GM23338 (cell line): Measurements from ENCODE around the gene ELOVL7. TPM values are rescaled to one million over a fixed set of nuclear protein-coding genes. Genes with fewer than 3 reads are reported as not detected.

Experiments
- ATAC-seq: fragments of 200-7000 bp; cut with Tn5 transposase; 3 replicates; pipeline ENCODE4 v1.9.1; 2020
- DNase-seq: peaks from one replicate; pipeline ENCODE4 v3.0.0-alpha.2; 2015; ENCODE audit warnings: low spot score
- H2AFZ ChIP-seq: fragments of 200-600 bp; sonication (generic); 2 replicates; pipeline ENCODE4 v1.8.0; 2016; ENCODE audit warnings: antibody characterized with exemption, mild to moderate bottlenecking, moderate library complexity
- H3F3A ChIP-seq: fragments of 200-600 bp; sonication (generic); replicated peaks from 2 replicates; pipeline ENCODE4 v1.8.0; 2017; ENCODE audit warnings: antibody characterized with exemption, mixed run types, low read depth
- H3K27ac ChIP-seq: fragments of 200-600 bp; sonication (generic); 2 replicates; pipeline ENCODE4 v1.6.1; 2016; ENCODE audit warnings: low read depth
- H3K27me3 ChIP-seq: fragments of 200-600 bp; sonication (generic); 2 replicates; pipeline ENCODE4 v1.8.0; 2016; ENCODE audit warnings: mild to moderate bottlenecking, mixed run types, moderate library complexity; ENCODE audit not compliant: insufficient read depth
- H3K36me3 ChIP-seq: fragments of 200-600 bp; sonication (generic); 2 replicates; pipeline ENCODE4 v1.8.0; 2016; ENCODE audit warnings: mild to moderate bottlenecking; ENCODE audit not compliant: insufficient read depth
- H3K4me1 ChIP-seq: fragments of 200-600 bp; sonication (generic); 2 replicates; pipeline ENCODE4 v1.8.0; 2016; ENCODE audit warnings: mild to moderate bottlenecking, moderate library complexity; ENCODE audit not compliant: insufficient read depth
- H3K4me2 ChIP-seq: fragments of 200-600 bp; sonication (generic); 2 replicates; pipeline ENCODE4 v1.7.1; 2017; ENCODE audit warnings: mixed run types
- H3K4me3 ChIP-seq: fragments of 200-600 bp; sonication (generic); 2 replicates; pipeline ENCODE4 v1.6.1; 2016; ENCODE audit warnings: mixed run types
- H3K79me2 ChIP-seq: fragments of 200-600 bp; sonication (generic); replicated peaks from 2 replicates; pipeline ENCODE4 v1.8.0; 2017; ENCODE audit warnings: mild to moderate bottlenecking; ENCODE audit not compliant: insufficient read depth
- H3K9me2 ChIP-seq: fragments of 200-600 bp; sonication (generic); 2 replicates; pipeline ENCODE4 v1.8.0; 2017; ENCODE audit not compliant: insufficient read depth
- H4K20me1 ChIP-seq: fragments of 200-600 bp; sonication (generic); replicated peaks from 2 replicates; pipeline ENCODE4 v1.8.0; 2017; ENCODE audit warnings: mild to moderate bottlenecking; ENCODE audit not compliant: insufficient read depth
- H3K27ac Mint-ChIP-seq: 2 replicates; pipeline ENCODE4 v1.8.0; 2020; ENCODE audit warnings: inconsistent platforms, mild to moderate bottlenecking, moderate library complexity, mixed read lengths
- H3K27me3 Mint-ChIP-seq: 3 replicates; pipeline ENCODE4 v1.8.0; 2022; ENCODE audit warnings: low read depth, mild to moderate bottlenecking, moderate library complexity, mixed read lengths, inconsistent platforms; ENCODE audit not compliant: insufficient read depth, poor library complexity
- H3K36me3 Mint-ChIP-seq: 3 replicates; pipeline ENCODE4 v1.8.0; 2021; ENCODE audit warnings: low read depth, mild to moderate bottlenecking, inconsistent platforms, moderate library complexity, mixed read lengths
- H3K4me1 Mint-ChIP-seq: 3 replicates; pipeline ENCODE4 v1.8.0; 2020; ENCODE audit warnings: mild to moderate bottlenecking, inconsistent platforms, mixed read lengths
- H3K4me3 Mint-ChIP-seq: 3 replicates; pipeline ENCODE4 v1.8.0; 2021; ENCODE audit warnings: moderate library complexity, mild to moderate bottlenecking, inconsistent platforms, mixed read lengths
- H3K9me3 Mint-ChIP-seq: 3 replicates; pipeline ENCODE4 v1.8.0; 2020; ENCODE audit warnings: moderate library complexity, mild to moderate bottlenecking, inconsistent platforms, mixed read lengths
- CTCF ChIP-seq, 2 experiments: fragments of 200-600 bp in 1 of 2; sonication (generic) in 1 of 2; conservative IDR thresholded peaks; 2 replicates each; pipeline versions ENCODE4 v1.5.1 to v1.6.1; 2016 to 2017; ENCODE audit warnings: antibody characterized with exemption in 2 of 2, low read depth in 2 of 2, mild to moderate bottlenecking in 2 of 2, moderate library complexity in 1 of 2
- ETS1 ChIP-seq: IDR thresholded peaks from 2 replicates; pipeline ENCODE4 v1.6.1; 2016; ENCODE audit warnings: antibody characterized with exemption
- EZH2 ChIP-seq: fragments of 200-600 bp; sonication (generic); IDR thresholded peaks from one replicate; pipeline ENCODE4 v1.8.0; 2017; ENCODE audit warnings: antibody characterized with exemption, mild to moderate bottlenecking, low read depth; ENCODE audit not compliant: unreplicated experiment
- NANOG ChIP-seq: IDR thresholded peaks from 2 replicates; pipeline ENCODE4 v1.6.1; 2016; ENCODE audit warnings: antibody characterized with exemption, borderline replicate concordance
- POLR2AphosphoS5 ChIP-seq: IDR thresholded peaks from 2 replicates; pipeline ENCODE4 v1.6.1; 2016; ENCODE audit warnings: antibody characterized with exemption, low read depth
- REST ChIP-seq: IDR thresholded peaks from one replicate; pipeline ENCODE4 v1.6.1; 2018; ENCODE audit warnings: antibody characterized with exemption; ENCODE audit not compliant: unreplicated experiment
- STAT1 ChIP-seq: IDR thresholded peaks from one replicate; pipeline ENCODE4 v1.6.1; 2016; ENCODE audit warnings: antibody characterized with exemption; ENCODE audit not compliant: unreplicated experiment
- ZNF114 ChIP-seq: fragments of 250-450 bp; sonication (Bioruptor Pico); IDR thresholded peaks from 2 replicates; pipeline ENCODE4 v1.5.0; 2020; ENCODE audit warnings: mild to moderate bottlenecking, moderate library complexity
- polyA plus RNA-seq: library from polyadenylated mRNA; unstranded; fragments of >200 nt; fragmentation: Nextera tagmentation; extraction: Ambion mirVana; gene quantifications from 2 replicates; pipeline ENCODE4 v1.2.1, GENCODE V29; 2016
- total RNA-seq: library from RNA; depleted of rRNA; stranded (reverse); fragments of >200 nt; shearing (Covaris generic); gene quantifications from 2 replicates; pipeline ENCODE4 v1.2.3, GENCODE V29; 2014; rRNA removed

The ELOVL7 gene
- total and polyA plus RNA-seq, 2 experiments from 2014 or later = 2.3 to 7.0 TPM

- Histone ChIP-seq H3K27ac (no peak overlapping the region), H3K4me2 (no peak overlapping the region), H3K27me3 (no peaks in the 10 kb centered on the region), H3K4me1 (peaks cover 6% of the 10 kb centered on the region), H3F3A (no peaks in the 10 kb centered on the region), H4K20me1 (no peaks in the 10 kb centered on the region), H3K9me2 (no peaks in the 10 kb centered on the region), H3K36me3 (no peaks in the 10 kb centered on the region), H3K79me2 (no peaks in the 10 kb centered on the region), H3K4me3 (no peak overlapping the region), H2AFZ (no peak overlapping the region)
- Mint-ChIP-seq H3K27me3 (peaks cover 3% of the 10 kb centered on the region), H3K4me1 (peaks cover 6% of the 10 kb centered on the region), H3K4me3 (no peak overlapping the region), H3K9me3 (no peaks in the 10 kb centered on the region), H3K27ac (no peak overlapping the region), H3K36me3 (no peaks in the 10 kb centered on the region)
- DNase-seq (no peak), ATAC-seq (no peak)
- TF ChIP-seq STAT1 (no peak), REST (no peak), EZH2 (no peak), CTCF (conservative IDR thresholded peaks at IDR 0.05; ENCODE audit: low read depth in 2 of 2) (no peak), ETS1 (no peak)
Observed at GRCh38 chr5:60705144-60705543, 138.9 kb downstream of the ELOVL7 start.

- TF ChIP-seq NANOG (no peak), ETS1 (no peak), EZH2 (no peak), ZNF114 (CRISPR knock-in tag) (no peak), POLR2AphosphoS5 (no peak), STAT1 (no peak)
- H3K27me3 Mint-ChIP-seq = peaks cover 1% of the 10 kb centered on the region
- no peaks in the 10 kb centered on the region for H3K27me3 ChIP-seq
- no peaks in the 10 kb centered on the region for H3K9me3 Mint-ChIP-seq
- no peak overlapping the region for H3K27ac ChIP-seq
- H3K36me3 Mint-ChIP-seq = peaks cover 3% of the 10 kb centered on the region; the same call in 1 of the 3 replicates
- DNase-seq (no peak), ATAC-seq (no peak)
- H3K4me3 ChIP-seq = no peak overlapping the region
- H3K4me1 Mint-ChIP-seq = peaks cover 8% of the 10 kb centered on the region
- H3K4me2 ChIP-seq = no peak overlapping the region
- H3K79me2 ChIP-seq = peaks cover 4% of the 10 kb centered on the region
- H4K20me1 ChIP-seq = no peaks in the 10 kb centered on the region
- H3K4me3 Mint-ChIP-seq = no peak overlapping the region
- H3F3A ChIP-seq = no peaks in the 10 kb centered on the region
- H3K4me1 ChIP-seq = peaks cover 8% of the 10 kb centered on the region
- H3K36me3 ChIP-seq = no peaks in the 10 kb centered on the region
- no peak overlapping the region for H2AFZ ChIP-seq
- no peaks in the 10 kb centered on the region for H3K9me2 ChIP-seq
- no peak overlapping the region for H3K27ac Mint-ChIP-seq
Observed at GRCh38 chr5:60703944-60704343, 140.1 kb downstream of the ELOVL7 start.

Other genes with a start within 250 kb of the ELOVL7 start
- gene DEPDC1B, start 144.1 kb downstream of the ELOVL7 start, total RNA-seq = 67.9 and 75.0 TPM in 2 replicates
- 35.8 and 38.3 TPM in 2 replicates for gene DEPDC1B, start 144.1 kb downstream of the ELOVL7 start, polyA plus RNA-seq
- gene ERCC8, start 100.8 kb upstream of the ELOVL7 start, total RNA-seq = 40.0 and 53.9 TPM in 2 replicates
- 13.5 and 21.6 TPM in 2 replicates for gene ERCC8, start 100.8 kb upstream of the ELOVL7 start, polyA plus RNA-seq
- gene NDUFAF2, start 100.9 kb upstream of the ELOVL7 start, total RNA-seq = 31.6 and 43.4 TPM in 2 replicates
- 155 and 180 TPM in 2 replicates for gene NDUFAF2, start 100.9 kb upstream of the ELOVL7 start, polyA plus RNA-seq